Activated CD4-positive, CD25-positive, alpha-beta regulatory T cell treated with anti-CD3 and anti-CD28 coated beads, Interleukin-2, amount 50 U/mL, for 16 hours (primary cell): ENCODE measurements around the gene LRRC73.
"Not testable (repeated sequence)": the region's sequence is repeated elsewhere in the genome, so short reads cannot be mapped to it uniquely, and the experiment has no call there.

Experiments used
- DNase-seq: peaks from one replicate; pipeline ENCODE4 v3.0.0-alpha.2; 2020; ENCODE audit warnings: low read depth, low spot score

Gene LRRC73

DNA sequence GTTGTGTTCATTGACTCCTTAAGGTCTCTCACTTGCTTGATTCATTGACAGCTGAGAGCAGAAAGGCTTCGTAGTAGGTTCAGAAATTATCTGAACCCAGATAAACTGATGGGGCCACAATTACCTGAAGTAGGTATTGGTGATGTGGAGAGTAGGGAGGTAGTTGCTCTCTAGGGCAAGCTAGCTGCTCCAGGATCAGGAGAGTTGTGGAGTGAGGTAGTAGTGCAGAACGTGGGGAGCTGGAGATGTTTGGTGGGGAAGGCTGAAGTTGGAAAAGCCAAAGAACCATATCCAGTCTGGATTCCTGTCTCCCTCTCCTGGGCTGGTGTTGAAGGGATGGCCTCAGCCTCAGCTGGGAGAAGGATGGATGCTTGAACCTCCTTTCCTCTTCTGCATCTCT is 16.9 kb downstream of the LRRC73 start:
- no peak for DNase-seq

DNA sequence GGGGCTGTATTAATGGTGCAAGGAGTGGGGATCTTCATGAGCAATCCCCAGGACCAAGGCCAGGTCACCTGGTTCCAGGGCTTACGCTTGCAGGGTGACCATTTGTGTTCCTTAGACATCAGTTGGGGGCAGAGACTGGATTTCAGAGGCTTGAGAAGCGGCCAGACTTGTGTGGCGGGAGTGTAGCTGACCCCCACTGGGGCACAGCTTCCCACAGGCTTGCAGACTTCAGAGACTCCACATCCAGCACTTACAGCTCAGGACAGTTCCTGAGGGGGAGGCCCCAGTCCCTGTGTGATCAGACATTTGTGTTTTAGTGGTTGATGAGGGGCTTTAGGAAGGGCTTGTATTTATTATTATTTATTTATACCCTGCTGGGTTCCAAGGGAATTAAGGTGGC is 17.5 kb downstream of the LRRC73 start:
- no peak for DNase-seq

DNA sequence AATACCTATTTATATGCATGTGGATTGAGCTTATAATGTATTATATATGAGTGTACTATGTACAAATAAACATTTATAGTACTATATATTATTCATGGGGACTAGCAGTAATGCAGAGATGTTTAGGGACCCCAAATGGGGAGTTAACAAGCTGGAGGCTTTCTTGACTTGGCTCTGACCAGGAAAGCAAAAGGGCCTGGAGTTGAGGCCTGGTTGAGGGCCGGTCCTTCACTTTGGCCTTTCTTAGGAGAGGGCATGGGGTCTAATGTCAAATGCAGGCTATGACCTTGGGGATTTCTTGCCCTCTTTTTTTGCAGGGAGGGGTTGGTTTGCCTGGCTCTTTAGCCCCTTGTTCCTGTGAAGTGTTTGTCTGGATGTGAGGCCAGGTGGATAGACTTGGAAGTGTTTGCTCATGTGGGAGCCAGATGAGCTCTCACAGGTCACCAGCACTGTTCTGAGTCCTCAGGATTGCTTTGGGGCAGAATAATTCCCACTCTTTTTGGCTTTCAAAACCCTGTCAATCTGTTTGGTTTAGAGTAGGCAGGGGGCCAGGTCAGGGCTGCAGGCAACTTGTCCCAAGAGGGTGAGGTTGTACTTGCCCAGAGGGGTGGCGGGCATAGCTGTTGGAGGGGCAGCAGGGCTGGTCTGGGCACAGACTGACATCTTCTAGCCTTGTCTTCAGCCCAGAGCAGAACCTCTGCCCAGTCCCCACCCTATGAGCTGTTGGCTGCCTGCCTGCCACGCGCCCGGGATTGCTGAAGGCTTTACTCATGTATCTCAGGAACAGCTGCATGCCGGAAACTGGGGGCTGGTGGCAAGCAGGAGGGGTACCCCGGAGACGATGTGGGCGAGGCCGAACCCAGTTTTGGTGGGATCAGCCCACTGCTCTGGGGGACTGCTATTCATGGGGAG is 18.1 kb downstream of the LRRC73 start:
- no peak for DNase-seq

DNA sequence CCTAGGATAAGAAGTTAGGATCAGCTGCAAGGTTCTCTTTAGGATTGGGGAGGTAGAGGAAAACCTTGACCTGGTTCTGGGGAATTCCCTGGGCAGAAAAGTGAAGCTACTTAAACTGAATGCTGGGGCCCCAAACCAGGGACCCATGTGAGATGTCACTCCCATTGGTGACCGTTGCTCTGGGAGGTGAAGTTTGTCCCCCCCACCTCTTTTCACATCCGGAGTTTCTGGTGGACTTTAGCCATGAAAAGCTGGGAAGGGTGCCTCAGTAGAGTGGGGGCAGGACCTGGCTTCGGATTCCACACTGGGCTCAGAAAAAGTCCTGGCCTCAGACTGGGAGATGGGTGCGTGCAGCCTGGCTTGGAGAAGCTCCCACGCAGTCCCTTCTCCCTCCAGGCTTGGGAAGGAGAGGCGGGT is 19.6 kb downstream of the LRRC73 start:
- no peak for DNase-seq

DNA sequence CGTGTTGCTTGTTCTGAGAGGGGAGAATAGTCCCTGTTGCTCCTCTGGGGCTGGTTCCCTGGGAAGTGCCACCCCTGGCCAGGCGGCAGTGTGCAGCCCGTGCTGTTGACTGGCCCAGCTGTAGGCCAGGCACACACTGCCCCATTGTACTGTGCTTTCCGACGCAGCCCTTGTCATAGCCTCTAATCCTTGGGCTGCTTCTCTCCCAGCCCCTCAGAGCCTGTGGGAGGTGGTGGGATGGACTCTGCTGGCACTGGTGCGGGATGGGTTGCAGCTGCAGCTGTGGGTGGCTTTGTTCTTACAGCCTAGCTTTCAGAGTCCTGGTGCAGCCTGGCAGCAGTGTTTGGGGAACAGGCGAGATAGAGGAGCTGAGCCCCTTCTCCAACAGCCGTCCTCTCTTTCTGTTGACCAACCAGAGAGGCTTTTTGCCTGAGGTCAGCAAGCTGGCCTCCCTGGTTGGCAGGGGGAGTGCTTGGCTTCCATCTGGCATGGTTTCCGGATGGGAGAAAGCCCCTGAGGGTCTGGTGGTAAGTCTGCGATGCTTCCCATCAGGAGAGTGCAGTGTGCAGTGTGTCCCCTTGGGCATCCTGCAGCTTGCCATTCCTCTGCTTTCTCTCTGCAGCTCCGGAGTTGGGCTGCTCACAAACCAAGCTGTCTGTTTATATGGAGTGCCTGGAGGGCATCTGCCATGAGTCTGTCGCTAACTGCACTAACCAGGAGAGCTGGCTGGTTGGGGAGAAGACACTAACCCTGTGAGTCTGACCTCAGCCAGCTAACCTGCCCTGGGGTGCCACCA is 20.7 kb downstream of the LRRC73 start:
- DNase-seq, result no peak

DNA sequence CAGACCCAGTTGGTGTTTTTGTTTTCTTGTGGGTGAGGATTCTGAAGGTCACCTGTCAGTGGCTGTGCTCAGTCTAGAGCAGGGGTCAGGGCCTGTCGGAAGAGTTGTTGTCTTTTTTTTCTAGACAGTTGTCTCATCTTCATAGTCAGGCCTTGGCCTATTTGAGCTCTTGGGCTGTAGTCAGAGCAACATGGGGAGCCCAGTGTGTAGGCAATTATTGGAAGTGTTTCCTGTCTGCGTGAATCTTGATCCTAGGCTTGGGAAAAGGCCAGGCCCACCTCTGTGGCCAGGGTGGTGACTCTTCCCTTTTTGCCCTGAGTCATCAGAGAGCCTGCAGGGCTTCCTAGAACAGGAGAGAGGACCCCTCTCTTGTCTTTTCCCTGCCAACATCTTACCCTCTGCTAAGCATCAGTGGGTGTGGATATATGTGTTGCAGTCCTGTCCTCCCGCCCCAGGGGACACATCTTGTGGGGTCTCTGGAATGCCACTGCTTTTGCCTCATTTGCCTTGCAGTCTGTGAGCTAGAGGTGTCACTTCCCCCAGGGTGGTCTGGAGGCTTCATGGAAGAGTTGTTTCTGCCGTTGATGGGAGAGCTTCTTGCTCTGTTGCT is 21.4 kb downstream of the LRRC73 start:
- no peak for DNase-seq

DNA sequence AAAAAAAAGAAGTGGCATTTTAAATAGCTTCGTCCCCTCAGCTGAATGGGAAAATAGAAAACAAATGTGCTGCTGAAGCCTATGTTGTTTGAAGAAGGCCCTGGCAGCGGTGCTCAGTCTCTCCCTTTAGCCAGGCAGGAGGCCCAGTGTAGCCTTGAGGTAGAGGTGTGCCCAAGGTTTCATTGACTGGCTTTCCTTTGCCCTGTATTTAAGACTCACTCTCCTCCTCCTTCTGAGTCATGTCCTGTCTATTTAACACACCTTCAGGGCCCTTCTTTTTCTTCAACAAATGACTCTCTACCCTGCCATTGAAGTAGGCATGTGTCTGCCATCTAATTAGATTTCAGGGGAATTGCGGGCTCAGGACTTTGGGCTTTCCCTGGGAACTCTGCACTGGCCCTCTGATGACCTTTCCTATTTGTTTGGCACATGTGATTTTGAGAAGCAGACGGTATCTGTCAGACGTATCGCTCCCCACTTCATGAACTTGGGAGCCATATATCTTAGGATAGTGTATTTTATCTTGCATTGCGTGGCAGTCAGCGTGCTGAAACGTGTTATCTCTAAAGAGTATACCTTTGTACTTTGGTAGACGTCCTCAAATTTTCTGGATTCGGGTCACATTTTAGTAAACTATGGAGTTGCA is 28.4 kb downstream of the LRRC73 start:
- no peak for DNase-seq

DNA sequence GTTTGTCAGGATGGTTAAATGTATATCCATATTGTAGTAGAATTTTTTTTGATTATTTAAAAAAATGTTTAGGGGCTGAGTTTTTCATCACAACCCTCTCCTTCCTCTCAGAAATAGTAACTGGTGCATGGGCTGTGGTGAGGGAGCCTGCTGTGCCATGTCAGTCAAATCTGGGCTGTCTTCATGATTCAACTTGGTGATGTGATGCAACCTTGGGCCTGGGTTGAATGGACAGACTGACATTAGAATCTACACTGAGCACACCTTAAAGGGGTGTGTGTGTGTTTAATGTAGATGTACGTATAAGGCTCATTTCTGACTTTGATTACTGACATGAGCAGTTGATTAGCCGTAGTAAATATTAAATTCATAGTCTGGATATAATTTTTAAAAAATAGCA is 29.1 kb downstream of the LRRC73 start:
- no peak for DNase-seq

DNA sequence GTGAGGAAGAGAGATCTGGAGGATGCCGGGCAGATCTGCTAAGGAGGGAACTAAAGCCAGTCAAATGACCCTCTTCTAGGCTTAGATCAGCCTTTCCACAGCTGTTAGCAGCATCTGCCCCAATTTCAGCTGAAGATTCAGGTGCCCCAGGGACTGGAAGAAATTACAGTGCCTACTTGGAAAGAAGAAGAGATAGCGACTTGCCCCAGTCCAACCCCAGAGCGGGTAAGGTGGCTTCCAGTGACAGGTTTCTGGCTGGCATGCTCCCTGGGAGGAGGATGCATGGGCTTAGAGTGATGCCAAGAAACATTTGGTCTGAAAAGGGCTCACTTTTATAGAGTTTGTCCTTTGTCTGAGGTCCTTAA is 32.2 kb downstream of the LRRC73 start:
- DNase-seq, result no peak

DNA sequence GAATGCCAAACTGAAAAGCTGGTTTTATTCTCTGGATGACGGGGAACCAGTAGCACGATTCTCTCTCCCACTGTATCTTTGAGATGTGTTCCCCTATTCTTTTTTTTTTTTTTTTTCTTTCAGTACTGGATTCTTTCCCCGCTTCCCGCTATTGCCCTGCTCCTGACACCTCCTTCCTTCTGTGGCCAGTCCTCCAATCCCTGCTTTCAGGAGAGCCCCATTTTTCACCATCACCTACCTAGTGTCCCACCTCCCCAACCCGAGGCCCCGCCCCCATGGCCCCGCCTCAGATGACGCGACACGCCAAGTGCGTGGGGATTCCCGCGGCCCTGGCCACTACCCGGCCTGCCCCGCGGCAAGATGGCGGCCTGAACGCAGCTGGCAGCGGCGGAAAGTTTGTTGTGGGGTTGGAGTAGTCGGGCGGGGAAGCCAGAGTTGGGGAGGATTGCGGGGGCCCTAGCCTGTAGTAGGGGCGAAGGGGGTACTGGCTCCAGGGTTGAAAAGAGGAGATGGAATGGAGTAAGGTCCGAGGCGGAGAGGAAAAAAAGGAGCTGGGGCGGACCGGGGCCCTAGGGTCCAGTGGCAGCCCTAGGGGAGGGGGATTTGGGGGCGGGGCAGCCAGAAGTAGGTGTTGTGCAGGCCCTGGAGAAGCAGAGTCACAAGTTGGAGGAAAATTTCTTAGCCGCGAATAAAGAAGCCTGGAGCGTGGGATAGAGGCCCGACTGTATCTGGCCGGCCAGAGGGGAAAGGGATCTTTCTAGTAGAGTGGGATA is 32.7 kb downstream of the LRRC73 start, which contains the start of gene TJAP1:
TJAP1 (plus strand) TSS at position 336 of the 773 bp plus-strand sequence. CDS start 21,432 bp downstream, outside the sequence.
- peak; percentile 92 for DNase-seq

DNA sequence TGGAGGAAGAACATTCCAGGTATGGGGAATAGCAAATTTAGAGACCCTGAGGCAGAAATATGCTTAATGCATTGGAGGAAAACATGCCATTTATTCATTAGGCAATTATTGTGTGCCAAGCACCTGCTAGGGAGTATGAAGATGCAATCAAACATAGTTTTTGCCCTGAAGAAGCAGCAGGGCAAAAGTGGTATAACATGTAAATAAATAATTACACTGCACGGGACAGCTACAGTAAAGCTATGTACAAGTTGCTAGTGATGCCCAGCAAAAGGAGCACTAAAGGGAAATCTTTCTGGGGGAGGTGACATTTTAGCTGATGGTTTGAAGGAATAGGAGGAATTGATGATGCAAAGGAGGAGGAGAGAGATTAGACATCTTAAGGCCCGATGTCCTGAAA is 33.4 kb downstream of the LRRC73 start:
- DNase-seq, result no peak

DNA sequence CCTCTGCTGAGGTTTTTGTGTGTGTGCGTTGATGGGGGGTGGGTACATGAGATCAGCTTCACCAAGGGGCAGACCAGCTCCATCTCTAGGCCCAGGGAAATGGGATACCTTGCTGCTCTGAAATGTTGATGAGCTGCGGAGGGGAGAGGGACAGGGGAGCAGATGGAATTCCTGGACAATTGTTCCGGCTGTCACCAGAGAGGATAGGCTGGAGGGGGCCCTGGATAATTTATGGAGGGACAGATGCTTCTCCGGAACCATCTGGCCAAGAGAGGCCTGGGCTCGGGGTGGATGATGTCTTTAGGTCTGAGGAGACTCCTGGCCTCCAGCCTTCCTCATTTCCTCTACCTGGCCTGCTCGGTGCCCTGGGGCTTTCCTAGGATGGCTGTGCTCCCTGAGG is 34.6 kb downstream of the LRRC73 start:
- no peak for DNase-seq

DNA sequence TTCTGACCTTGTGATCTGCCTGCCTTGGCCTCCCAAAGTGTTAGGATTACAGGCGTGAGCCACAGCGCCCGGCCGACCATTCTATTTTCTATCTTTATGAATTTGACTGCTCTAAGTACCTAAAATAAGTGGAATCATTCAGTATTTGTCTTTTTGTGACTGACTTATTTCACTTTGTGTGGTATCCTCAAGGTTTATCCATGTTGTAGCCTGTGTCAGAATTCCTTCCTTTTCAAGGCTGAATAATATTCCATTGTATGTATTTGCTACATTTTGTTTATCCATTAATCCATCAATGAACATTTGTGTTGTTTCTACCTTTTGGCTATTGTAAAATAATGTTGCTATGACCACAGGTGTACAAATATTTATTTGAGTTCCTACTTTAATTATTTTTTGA is 37.6 kb downstream of the LRRC73 start:
- DNase-seq, result no peak

DNA sequence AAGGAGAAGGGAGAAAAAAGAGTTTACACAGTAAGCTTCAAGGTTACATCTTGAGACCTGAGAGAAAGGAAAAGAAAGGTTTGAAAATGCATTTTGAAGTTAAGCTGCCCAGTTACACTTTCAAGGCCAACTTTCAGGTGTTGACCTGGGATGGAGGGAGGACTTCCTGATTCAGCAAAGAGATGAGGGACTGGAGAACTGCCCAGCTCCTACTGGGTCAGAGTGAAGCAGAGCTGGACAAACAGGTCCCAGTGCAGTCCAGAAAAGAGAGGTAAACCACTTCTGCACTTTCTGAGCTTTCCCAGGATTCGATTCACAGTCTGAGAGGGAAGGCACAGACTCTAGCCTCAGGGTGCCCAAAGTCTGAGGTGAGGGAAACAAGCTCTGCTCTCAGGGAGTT is 38.7 kb downstream of the LRRC73 start:
- DNase-seq, result no peak

DNA sequence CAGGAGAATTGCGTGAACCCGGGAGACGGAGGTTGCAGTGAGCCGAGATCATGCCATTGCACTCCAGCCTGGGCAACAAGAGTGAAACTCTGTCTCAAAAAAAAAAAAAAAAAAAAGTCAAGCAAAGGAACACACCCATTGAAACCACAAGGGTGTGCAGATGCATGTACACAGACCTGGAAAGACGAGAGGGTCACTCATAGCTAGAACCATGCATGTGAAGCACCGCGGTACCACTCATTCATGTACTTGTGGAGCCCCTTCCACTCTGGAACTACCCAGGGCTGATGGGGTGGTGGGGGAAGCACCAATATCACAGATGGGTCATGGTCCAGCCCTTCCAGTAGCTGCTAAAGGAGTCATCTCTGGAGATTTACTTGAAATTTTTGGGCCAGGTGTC is 40.2 kb downstream of the LRRC73 start:
- no peak for DNase-seq

DNA sequence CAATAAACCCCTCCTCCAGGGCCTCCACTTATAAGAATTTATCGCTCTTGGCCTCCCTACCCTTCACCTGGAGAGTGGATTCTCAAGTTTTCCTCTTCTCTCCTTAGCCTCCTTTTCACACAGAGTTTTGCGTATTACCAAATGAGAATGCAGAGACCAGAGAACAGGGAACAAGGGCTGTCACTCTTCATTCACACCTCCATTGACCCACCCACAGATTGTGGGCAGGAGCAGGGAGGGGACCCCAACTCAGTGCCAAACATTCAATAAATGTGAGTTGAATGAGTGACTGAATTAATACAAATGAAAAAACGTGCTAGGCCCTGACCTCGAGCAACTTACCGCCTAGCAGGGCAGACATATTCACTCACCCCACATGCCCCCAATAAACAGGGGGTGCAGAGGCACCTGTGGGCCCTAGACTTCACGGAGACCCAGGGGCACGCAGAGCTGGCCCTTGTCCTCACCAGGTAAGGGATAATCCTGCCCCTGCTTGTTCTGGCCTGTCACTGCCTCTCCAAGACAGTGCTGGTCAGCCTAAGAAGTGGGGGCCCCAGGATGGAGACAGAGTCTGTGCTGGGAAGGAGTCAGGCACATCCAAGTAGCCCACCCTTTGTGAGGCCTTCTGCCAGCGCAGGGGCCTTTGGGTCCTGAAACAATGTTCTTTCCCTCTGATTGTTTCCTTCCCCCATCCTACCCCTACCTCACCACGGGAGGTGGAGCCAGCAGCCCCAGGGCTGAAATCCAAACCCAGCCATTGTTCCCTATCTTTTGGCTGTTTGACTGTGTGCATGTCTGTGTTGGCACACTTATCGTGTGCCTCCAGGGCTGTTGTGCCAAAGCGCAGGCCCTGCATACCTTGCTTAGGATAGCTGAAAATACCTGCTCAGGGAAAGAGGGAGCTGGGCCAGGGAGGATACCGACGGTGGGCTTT is 41.1 kb downstream of the LRRC73 start:
- no peak for DNase-seq

DNA sequence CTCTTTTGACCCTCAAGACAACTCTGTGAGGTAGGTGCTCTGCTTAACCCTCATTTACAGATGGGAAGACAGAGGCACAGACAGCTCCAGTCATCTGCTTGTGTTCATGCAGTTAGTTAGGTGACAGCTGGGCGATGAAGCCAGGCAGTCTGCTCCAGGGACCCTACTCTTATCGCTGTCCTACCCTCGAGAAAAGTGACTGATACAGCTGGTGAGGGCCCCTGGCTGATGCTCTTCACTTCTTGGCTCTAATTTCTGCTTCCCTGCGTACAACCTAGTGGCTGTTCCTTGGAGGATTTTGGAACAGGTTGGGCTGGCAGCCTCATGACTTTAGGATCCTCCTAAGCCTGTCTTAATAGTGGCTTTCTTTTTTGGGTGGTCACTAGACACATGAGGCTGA is 41.9 kb downstream of the LRRC73 start:
- no peak for DNase-seq

DNA sequence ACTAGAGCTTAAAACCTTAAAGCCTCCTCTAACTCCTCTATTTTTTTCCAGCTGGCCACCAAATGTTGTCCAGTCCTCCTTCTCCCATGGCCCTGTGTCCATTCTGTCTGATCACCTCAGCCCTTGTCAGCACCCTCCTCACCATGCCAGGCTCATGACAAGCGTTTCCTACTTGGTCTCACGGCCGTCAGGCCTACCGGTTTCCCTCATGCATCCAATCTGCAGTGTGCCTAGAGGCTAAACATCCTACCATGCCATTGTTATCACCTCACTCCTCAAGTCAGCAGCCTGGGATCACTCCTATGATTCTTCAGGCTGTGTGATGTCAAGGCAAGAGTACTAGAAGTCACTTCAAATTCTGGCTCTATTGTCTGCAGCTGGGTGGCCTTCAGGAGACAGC is 42.4 kb downstream of the LRRC73 start:
- no peak for DNase-seq

DNA sequence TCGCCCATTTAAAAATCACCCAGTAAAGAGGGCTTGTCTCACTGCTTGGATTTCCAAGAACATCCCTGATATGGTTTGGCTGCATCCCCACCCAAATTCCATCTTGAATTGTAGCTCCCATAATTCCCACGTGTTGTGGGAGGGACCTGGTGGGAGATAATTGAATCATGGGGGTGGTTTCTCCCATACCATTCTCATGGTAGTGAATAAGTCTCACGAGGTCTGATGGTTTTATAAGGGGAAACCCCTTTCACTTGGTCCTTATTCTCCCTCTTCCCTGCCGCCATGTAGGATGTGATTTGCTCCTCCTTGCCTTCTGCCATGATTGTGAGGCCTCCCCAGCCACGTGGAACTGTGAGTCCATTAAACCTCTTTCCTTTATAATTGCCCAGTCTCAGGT is 42.9 kb downstream of the LRRC73 start:
- not testable (repeated sequence) for DNase-seq

DNA sequence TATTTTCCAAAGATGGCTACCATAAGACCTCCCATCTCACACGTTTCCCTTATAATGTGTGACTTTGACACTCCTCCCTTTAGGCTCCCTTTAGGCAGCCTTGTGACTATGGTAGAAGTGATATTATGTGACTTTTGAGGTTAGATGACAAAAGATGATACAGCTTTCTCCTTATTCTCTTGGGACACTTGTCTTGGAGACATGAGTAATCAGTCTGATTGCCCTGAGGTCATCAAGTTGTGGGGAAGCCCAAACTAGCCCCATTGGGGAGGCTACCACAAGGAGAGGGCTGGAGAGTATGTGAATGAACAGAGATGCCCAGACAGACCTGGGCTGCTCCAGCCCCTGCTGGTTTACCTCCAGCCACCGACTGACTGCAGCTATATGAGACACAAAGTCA is 44.2 kb downstream of the LRRC73 start:
- DNase-seq, result no peak
